Measurements from ENCODE around the gene CAMKMT.

DNA sequence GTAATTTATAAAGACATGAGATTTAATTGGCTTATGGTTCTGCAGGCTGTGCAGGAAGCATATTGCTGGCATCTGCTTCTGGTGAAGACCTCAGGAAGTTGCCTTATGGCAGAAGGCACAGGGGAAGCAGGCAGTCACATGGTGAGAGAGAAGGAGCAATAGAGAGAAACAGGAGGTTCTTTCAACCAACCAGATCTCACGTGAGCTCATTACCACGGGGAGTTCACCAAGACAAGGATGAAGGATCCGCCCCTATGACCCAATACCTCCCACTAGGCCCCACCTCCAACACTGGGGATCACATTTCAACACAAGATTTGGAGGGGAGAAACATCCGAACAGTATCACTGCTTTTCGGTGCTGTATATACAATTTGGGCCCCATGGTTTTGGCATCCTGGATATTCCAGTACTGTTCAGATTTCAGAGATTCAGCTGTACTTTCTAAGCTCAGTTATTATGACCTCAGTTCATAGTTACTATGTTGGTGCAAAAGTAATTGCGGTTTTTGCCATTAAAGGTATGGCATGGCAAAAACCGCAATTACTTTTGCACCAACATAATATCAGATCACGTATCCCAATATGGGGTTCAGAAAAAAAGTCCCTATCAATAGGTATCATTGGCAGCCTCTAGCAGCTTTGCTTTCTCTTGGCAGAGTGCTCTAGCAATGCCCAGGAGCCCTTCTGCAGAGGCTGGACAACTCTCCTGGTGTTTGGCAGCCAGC is 390.2 kb downstream of the CAMKMT start:
- TF ChIP-seq, protein P1, sequence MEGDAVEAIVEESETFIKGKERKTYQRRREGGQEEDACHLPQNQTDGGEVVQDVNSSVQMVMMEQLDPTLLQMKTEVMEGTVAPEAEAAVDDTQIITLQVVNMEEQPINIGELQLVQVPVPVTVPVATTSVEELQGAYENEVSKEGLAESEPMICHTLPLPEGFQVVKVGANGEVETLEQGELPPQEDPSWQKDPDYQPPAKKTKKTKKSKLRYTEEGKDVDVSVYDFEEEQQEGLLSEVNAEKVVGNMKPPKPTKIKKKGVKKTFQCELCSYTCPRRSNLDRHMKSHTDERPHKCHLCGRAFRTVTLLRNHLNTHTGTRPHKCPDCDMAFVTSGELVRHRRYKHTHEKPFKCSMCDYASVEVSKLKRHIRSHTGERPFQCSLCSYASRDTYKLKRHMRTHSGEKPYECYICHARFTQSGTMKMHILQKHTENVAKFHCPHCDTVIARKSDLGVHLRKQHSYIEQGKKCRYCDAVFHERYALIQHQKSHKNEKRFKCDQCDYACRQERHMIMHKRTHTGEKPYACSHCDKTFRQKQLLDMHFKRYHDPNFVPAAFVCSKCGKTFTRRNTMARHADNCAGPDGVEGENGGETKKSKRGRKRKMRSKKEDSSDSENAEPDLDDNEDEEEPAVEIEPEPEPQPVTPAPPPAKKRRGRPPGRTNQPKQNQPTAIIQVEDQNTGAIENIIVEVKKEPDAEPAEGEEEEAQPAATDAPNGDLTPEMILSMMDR (IDR thresholded peaks at IDR 0.05): no peak
- no peak for TF ChIP-seq POLR2A (IDR thresholded peaks at IDR 0.05)
